HG02759 (cell line): ENCODE results near the gene OR2Y1.
"Not testable (repeated sequence)": the region's sequence is repeated elsewhere in the genome, so short reads cannot be mapped to it uniquely, and the experiment has no call there.

Experiments
- ATAC-seq: cut with Tn5 transposase; IDR thresholded peaks from one replicate; pipeline ENCODE4 v1.9.1; 2021; ENCODE audit warnings: mild to moderate bottlenecking, moderate library complexity; ENCODE audit not compliant: unreplicated experiment

The OR2Y1 gene, protein sequence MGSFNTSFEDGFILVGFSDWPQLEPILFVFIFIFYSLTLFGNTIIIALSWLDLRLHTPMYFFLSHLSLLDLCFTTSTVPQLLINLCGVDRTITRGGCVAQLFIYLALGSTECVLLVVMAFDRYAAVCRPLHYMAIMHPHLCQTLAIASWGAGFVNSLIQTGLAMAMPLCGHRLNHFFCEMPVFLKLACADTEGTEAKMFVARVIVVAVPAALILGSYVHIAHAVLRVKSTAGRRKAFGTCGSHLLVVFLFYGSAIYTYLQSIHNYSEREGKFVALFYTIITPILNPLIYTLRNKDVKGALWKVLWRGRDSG

DNA sequence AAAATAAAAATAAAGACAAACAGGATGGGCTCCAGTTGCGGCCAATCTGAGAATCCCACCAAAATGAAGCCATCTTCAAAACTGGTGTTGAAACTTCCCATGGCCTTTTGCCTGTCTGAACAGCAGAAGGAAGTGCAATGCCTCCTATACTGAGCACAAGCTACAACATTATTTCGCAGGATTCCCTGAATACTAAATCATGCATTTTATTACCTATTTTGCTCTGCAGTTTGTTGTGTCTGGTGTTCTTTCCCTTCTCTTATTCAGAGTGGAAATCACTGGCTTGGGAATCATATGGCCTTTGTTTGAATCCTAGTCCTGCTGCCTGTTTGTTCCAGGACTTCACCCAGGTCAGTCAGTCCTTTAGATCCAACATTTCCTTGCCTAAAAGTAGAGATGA, at the start of gene OR2Y1:
TSS of gene OR2Y1 (minus strand) at position 101 of the 400 bp plus-strand sequence. CDS start at position 101, 0 bp downstream.
- ATAC-seq, result no peak

DNA sequence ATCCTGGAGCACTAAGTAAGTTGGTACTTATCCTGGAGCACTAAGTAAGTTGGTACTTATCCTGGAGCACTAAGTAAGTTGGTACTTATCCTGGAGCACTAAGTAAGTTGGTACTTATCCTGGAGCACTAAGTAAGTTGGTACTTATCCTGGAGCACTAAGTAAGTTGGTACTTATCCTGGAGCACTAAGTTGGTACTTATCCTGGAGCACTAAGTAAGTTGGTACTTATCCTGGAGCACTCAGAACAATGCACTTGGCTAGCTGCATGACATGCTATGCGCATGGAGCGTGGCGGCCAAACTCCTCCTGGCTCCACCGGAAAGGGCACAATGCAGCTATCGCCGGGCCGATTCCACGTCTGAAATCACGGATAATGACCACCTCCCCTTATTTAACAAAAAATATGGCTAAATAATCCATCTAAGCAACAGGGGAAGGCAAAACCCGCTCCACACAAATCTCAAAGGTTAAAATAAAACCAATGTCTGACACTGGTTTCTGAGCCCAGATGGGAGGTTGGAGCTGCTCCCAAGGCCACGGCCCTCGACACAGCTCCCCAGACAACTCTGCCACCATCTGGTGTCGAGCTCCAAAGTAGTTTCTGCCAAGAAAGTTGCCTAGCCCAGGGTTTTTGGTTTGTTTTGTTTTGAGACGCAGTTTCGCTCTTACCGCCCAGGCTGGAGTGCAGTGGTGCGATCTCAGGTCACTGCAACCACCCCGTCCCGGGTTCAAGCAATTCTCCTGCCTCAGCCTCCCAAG, 49.0 kb upstream of the OR2Y1 start:
- ATAC-seq, result not testable (repeated sequence)

- ATAC-seq, result no peak
These were observed 48.0 kb upstream of the OR2Y1 start for GRCh38 chr5:180787711-180788431.

DNA sequence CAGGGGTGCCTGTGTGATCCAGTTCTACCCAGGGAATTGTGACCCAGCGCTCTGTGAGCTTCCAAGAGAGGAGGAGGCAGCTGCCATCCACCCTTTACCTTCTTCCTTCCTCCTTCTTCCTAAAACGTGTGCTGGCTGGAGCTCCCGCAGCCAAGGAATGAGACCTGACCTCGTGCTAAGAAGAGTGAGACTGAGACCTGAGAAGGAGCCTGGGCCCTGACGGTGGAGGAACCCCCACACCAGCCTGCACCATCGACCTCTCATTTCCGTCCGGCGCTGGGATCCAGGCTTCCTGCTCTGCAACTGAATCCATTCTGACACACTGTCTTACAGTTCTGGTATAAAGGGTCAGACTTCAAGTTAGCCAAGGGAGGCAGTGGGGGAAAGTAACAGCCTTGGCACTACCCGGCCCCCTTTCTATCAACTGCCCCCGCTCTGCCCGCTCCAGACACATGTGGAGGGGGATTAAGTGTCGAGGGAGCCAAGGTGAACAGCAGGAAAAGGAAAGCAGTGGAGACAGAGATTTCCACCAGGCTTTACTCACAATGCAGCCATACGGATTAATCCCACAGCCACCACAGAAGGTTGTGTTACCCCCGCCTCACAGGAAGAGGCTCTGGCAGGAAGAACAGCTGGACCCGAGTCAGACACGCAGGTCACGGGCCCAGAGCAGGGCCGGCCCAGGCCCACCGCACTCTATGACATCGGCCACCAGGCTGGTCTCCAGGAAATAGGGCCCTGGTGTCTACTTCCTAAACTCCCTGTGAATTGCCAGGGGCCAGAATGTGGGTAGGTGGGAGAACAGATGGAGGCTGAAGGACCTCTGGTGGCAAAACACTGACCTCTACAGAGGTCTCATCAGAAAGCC, 46.9 kb upstream of the OR2Y1 start:
- ATAC-seq, result no peak

- ATAC-seq, result no peak
These were observed 46.0 kb upstream of the OR2Y1 start for GRCh38 chr5:180785794-180786221.

GRCh38 chr5:180785121-180785781, 45.4 kb upstream of the OR2Y1 start:
- no peak for ATAC-seq

GRCh38 chr5:180784497-180785097, 44.7 kb upstream of the OR2Y1 start:
- ATAC-seq, result peak; percentile 69

DNA sequence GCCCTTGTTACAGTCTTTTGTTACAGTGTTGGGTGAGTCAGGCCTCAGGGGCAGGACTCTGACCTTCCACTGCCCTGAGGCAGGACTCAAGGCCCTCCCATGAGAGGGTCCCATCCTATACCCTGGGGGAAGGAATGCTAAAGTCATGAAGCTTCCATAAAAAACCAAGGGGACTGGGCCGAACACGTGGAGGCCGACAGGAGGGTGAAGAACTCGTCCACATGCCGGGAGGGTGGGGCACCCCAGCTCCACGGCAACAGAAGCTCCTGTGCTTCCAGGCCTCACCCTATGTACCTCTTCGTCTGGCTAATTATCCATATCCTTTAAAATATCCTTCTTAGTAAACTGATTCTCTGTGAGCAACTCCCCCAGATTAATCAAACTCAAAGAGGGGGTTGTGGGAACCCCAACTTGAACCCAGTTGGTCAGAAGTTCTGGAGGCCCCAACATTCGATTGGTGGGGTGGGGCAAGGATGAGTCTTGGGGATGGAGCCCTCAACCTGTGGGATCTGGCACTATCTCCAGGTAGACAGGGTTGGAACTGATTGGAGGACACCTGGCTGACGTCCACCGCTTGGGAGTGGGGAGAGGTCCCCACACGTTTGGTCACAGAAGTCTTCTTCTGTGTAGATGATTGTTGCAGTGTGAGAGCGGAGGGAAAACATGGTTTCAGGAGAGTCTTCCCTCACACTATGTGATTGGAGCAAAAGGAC, 43.6 kb upstream of the OR2Y1 start:
- no peak for ATAC-seq

GRCh38 chr5:180782748-180783147, 42.9 kb upstream of the OR2Y1 start:
- no peak for ATAC-seq

- not testable (repeated sequence) for ATAC-seq
These were observed 42.1 kb upstream of the OR2Y1 start for GRCh38 chr5:180781900-180782326.

GRCh38 chr5:180779985-180780610, 40.2 kb upstream of the OR2Y1 start:
- no peak for ATAC-seq

- no peak for ATAC-seq
These were observed 37.6 kb upstream of the OR2Y1 start for GRCh38 chr5:180777475-180777874.

GRCh38 chr5:180776376-180776775, 36.5 kb upstream of the OR2Y1 start:
- no peak for ATAC-seq

DNA sequence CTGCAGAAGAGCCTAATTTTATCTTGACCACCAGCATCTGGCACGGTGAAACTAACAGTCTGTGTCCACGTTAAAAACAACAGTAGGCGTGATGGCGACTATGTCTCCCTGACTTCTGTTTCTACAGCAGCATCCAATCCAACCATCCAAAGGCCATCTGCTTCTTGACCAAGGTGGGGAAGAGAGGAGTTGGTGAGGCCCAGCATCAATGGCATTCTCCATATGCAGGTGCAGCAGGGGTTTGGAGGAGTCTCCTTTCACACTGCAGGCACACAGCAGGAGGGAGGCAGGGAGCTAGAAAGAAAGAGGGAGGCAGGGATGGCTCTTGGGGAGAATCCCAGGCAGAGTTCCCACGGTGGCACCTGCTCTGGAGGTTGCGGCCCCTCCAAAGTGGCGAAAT, 35.8 kb upstream of the OR2Y1 start:
- ATAC-seq, result no peak

- ATAC-seq, result no peak
These were observed 32.0 kb upstream of the OR2Y1 start for GRCh38 chr5:180771839-180772238.

DNA sequence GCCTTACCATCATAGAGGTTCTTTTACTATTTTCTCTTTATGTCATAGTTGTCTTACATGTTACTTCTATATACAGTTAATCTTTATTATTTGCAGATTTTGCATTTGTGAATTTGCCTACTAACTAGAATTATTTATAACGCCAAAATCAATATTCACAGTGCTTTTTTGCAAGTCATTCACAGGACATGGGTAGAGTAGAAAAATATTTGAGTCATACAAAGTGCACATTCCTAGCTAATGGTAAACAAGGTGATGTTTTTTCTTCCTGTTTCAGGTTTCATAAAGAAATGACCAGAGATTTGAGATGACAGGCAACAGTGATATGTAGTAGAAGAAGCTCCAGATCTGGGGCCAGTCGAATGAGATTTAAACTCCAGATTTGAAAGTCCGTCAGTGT, 30.0 kb upstream of the OR2Y1 start:
- no peak for ATAC-seq

DNA sequence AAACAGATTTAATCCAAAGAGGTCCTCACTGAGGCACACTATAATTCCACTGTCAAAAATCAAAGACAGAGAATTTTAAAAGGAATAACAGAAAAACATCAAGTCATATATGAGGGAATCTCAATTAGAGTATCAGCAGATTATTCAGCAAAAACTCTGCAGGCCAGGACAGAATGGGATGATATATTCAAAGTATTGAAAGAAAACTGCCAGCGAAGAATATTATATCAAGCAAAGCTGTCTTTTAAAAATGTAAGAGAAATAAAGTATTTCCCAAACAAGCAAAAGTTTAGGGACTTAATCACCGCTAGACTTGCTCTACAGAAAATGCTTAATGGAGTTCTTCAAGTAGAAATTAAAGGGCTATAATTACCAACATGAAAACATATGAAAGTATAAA, 15.7 kb upstream of the OR2Y1 start:
- ATAC-seq, result no peak

DNA sequence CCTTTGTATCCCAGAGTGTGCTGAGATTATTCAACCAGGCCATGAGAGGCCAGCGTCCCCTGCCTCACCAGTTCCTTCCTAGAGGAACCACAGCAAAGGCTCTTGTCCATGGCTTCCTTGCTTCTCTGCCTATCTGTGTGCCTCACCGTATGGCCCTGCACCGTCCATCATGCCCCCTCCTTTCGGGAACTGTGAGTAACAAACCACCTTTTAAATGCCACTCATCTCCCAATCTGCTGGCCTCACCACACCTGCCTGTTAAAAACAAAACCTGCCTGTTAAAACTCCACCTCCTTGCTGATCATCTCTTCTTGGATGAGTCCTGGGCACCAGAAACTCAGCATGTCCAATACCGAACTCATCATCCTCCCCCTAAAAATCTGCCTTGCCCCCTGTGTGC, 4.4 kb upstream of the OR2Y1 start:
- no peak for ATAC-seq

GRCh38 chr5:180742727-180743126, 2.9 kb upstream of the OR2Y1 start:
- no peak for ATAC-seq
